ENCODE results near the gene TSC1.

DNA sequence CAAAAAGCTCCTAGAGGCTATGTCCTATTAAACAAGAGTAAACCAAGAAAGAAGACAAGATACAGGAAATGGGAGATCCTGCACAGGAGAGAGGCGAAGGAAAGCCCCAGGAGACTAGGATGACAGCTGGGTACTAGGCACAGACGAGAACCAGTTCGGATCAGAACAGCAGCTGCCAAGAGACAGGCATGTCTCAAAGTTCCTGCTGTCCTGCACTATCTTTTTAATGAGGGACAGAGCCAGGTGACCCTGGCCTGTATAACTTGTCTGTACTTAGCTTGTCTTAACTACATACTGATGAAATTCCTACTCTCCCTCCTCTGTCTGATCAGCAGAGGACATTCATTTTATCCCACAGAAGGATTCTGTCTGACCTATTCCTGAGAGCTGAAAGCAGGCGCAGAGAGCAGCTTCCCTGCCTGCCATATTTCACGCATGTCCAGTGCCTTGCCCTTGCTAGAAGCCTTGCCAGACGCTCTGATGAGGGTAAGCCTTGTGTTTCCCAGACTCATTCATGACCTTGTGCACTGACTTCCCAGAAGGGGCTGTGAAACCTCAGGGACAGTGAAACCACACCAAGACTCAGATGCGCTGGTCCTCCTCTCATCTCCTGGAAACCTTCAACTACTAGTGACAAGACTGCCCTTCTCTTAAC lies 24.7 kb downstream of the TSC1 start:
- TF ChIP-seq EZH2 (IDR thresholded peaks at IDR 0.05) (no peak), EZH2phosphoT487 (IDR thresholded peaks at IDR 0.05) (no peak)
- TF ChIP-seq, protein P1, sequence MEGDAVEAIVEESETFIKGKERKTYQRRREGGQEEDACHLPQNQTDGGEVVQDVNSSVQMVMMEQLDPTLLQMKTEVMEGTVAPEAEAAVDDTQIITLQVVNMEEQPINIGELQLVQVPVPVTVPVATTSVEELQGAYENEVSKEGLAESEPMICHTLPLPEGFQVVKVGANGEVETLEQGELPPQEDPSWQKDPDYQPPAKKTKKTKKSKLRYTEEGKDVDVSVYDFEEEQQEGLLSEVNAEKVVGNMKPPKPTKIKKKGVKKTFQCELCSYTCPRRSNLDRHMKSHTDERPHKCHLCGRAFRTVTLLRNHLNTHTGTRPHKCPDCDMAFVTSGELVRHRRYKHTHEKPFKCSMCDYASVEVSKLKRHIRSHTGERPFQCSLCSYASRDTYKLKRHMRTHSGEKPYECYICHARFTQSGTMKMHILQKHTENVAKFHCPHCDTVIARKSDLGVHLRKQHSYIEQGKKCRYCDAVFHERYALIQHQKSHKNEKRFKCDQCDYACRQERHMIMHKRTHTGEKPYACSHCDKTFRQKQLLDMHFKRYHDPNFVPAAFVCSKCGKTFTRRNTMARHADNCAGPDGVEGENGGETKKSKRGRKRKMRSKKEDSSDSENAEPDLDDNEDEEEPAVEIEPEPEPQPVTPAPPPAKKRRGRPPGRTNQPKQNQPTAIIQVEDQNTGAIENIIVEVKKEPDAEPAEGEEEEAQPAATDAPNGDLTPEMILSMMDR (IDR thresholded peaks at IDR 0.05), result no peak

All from neural progenitor cell (in vitro differentiated cells).